Activated T-helper 9 cell treated with anti-CD3 and anti-CD28 coated beads, Interleukin-2, amount 50 U/mL, for 16 hours (primary cell): Measurements from ENCODE around the gene MAMLD1.

Experiments used
- DNase-seq: peaks from one replicate; pipeline ENCODE4 v3.0.0-alpha.2; 2020; ENCODE audit warnings: low read depth

The MAMLD1 gene

DNA sequence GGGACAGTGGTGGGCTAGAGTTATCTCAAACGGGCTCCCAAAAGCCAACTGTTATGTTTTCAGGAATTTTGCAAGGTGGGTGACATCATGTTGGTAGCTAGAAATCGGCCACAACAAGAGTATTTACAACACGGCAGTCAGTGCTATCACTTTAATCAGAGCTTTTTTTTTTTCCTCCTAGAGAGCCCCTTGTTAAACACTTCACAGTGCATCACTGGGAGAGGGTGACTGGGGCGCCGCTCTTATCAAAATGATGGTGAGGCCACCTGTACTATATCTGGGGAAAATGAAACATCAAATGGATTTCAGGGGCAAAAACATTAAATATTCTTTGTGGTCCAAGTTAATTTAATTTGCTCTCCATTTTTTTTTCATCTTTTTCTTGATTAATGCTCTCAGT is 44.9 kb downstream of the MAMLD1 start:
- DNase-seq, result no peak

DNA sequence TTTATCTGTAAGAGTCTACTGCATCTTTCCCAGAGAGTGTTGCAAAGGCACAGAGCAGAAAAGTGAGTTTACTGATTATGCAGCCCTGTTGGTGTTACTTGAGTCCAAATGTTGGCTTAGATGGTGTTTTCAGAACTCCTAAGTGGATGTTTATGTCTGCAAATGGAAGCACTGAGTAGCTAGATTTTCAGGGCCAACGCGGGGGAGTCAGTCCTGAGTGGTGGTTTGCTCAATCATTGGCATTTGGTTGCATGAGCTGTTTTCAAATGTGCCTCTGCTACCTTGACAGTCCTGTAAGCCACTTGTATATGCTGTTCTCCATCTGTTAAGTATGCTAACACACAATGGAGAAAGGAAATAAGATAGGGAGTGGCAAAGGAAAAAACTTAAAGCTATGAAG is 45.4 kb downstream of the MAMLD1 start:
- no peak for DNase-seq

GRCh38 chrX:150409486-150409885 is 46.4 kb downstream of the MAMLD1 start:
- no peak for DNase-seq

DNA sequence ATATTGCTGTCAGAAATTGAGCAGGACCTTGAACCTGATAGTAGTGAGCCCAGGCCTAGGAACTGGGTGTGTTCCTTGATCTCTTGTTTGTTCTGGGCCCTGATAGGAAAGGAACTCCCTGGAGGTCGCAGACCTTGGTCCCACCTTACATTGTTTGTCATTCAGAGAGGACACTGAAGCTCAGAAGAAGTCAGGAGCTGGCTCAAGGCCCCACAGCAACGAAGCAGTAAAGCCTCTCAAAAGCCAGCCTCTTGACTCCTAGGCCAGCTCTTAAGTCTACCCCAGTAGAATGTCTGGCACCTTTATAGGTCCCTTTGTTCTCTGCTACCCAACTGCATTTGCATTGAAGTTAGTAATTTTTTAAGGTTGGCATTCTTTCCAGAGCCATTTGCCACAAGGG is 46.8 kb downstream of the MAMLD1 start:
- no peak for DNase-seq

DNA sequence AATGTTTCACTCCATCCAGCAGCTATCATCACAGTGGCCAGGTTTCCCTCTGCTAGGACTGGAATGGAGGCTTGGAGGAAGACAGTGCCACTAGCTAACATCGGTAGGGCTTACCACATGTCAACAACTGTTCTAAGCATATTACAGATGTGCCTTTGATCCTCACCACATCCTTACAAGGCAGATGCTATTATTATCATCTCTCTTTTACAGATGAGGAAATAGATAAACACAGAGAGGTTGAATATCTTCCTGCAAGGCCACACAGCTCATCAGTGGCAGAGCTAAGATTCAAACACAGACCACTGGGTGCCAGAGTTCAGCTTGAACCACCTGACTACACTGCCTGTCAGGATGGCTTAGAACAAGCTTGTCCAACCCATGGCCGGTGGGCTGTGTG is 47.4 kb downstream of the MAMLD1 start:
- no peak for DNase-seq

- no peak for DNase-seq
These were observed 48.5 kb downstream of the MAMLD1 start for GRCh38 chrX:150411656-150412055.

DNA sequence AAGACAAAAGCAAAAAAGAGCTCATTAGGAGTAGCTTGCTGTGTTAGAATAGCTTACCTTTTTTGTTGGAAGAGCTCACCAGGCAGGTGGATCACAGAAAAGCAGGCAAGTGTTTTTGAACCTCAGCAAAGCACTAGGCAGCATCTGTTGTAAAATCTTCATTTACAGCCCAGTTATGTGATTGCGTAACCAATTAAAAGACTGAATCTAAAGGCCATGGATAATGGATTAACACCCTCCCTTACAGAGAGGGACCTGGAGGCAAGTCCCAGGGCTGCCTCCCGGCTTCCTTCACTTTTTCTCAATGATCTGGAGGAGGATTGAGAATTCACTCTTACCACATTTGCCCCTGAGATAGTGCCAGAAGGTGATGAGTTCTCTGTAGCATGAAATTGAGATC is 51.1 kb downstream of the MAMLD1 start:
- no peak for DNase-seq

DNA sequence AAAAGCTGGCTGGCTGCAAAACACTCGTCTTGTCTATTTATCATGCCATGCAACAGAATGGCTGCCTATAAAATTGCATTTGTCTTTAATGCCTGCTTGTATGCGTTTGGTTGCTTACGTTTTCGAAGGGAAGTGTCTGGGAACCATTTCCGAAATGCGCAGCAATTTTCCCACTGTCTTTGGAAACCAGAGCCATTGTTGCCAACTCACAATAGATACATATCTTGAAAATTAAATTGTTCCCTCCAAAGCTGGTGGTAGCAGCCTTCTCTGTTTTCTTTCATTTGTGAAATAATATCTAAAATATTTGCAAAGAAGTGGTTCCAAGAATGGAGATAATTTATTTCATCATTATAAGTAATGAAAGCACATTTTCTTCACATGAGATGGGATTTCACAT is 53.4 kb downstream of the MAMLD1 start:
- DNase-seq, result no peak

DNA sequence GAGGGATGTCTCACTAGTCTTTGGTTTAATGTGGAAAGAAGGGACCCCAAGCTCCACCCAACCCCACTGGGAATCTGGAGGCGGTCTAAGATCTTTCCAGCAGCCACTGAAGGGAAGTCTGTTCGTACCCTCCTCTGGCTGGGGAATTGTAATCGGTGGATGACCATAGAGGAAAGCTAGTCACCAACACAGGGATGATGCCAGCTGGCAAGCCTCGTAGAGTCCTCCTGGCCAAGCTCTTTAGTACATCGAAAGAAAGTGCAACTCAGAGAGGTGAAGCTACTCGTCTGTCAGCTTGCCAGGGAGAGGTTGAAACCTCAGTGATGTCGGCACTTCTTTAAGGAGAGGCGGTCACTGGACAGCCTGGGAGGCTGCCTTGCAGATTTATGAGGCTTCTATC is 58.7 kb downstream of the MAMLD1 start:
- no peak for DNase-seq

- no peak for DNase-seq
These were observed 66.5 kb downstream of the MAMLD1 start for GRCh38 chrX:150429594-150429993.

- DNase-seq, result no peak
These were observed 73.1 kb downstream of the MAMLD1 start for GRCh38 chrX:150436195-150436594.

- no peak for DNase-seq
These were observed 75.0 kb downstream of the MAMLD1 start for GRCh38 chrX:150438165-150438564.

GRCh38 chrX:150446151-150446550 is 83.0 kb downstream of the MAMLD1 start:
- no peak for DNase-seq

DNA sequence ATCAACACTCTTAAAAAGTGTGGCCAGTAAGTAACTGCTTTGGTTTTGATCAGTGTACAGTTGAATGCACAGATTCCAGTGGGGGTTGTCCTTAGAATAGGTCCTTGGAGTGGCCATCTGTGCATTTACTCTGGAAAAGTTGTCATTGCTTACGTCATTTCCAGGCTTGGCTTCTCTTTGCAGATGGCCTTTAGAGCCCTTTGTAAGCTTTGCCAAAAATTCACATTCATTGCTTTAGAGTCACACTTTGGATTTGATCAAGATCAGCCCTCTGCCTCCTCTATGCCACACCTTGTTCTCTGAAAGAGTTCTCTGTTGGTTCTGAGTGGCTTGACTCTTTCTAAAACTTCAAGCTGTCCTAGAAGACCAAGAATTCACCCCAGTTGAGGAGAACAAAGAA is 83.9 kb downstream of the MAMLD1 start:
- no peak for DNase-seq

GRCh38 chrX:150449313-150449712 is 86.2 kb downstream of the MAMLD1 start:
- no peak for DNase-seq

DNA sequence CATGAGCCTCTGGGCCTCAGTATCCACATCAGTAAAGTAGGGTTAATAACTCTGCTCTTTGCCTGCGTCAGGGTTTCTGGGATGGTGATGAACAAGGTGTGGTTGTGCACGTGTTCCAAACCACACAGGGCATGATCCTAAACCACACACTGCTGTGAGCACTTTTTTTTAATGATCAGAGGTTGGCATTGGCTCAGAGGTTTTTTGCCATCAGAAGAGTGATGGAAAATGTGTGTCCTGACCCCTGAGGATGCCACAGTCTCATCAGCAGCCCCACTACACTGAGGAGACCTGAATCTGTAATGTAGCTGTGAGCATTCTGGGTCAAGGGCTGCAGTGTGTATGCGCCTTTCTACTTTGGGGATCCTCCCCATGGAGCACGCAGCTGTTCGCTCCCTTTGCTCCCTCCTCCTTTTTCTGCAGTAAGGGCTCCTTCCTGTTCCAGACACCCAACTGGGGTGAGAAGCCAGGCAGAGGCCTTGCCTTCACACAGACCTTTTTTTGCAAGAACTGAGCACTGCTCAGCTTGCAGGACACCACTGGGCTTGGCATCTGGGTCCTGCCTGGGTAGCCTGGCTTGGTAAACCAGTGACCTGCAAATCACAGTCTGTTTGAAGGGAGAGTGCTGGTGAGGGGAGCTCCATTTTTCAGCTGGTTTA is 87.5 kb downstream of the MAMLD1 start:
- no peak for DNase-seq

DNA sequence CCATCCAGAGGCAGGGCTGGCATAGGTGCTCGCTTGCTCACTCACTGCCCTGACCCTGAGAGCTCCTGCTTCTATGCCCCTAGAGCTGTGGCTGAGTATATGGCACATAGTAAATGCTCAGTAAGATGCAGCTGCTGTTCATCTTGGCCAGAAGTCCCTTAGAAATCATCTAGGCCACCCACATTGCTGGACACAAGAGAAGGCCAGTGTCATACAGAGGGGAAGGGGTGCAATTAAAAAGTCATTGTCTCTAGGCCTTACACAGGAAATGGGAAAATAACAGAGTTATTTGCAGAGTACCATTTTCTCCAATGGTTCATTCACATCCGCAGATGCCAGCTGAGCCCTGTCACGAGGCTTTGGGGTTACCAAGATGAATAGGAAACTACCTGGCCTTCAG is 88.8 kb downstream of the MAMLD1 start:
- DNase-seq, result no peak

- no peak for DNase-seq
These were observed 91.0 kb downstream of the MAMLD1 start for GRCh38 chrX:150454083-150454482.

DNA sequence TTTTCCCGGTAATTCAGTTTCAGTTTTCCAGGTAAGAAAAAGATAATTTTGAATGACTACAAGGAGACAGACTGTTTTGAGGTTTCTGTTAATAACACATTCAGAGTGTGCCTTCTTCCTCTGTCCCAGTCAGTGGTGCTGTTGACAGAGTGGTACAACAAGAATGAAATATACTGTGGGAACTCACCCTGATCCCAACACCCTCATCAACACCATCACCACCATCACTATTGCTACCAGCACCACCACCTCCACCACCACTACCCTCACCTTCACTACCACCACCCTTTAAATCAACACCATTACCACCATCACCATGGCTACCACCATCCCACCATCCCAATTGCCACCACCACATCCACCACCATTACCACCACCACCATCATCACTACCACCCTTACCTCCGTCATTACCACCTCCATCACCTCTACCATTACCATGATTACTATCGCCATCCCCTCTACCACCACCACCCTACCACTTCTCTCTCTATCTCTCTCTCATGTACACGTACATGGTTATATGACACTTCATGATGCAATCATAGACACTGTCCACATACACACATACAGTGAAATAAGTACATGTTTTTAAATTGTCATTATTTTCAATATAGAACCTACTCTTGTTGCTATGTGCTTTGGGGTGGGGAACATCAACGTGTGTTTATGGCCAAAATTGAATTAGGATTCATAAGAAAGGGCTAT is 91.5 kb downstream of the MAMLD1 start:
- DNase-seq, result no peak

DNA sequence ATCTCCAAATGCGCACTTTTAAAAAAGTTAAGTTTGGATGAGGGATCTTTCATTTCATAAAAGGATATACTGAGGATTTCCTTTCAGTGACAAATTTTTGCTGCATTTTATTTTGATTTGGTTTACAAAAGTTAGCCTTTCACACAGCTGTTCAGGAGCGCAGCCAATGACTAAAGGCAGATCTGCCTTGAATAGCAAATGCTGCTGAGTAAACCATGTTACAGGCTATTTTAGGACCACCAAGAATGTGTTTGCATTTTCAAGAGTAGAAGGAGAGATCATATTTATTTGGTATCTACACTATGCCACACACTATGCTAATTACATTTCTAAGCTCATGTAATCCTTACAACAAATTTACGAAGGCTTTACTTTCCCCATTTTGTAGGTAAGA is 92.1 kb downstream of the MAMLD1 start:
- DNase-seq, result no peak

DNA sequence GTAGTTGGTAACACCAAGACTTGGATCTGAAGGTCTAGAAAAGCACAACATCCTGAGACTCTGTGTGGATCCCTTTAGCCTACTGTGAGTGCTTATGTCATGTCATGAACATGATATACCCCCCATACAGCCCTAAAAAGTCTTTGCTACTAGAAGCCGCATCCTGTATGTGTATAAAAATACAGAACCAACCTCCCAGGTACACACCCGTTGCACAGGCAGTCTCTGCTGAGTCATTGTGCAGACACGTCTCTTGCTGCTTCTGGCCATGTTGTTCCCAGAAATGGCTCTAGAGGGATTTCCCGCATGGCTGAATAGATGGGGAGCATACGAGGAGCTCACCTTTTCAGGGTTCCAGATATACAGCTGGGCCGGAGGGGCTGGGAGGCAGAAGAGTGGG is 93.3 kb downstream of the MAMLD1 start:
- no peak for DNase-seq

DNA sequence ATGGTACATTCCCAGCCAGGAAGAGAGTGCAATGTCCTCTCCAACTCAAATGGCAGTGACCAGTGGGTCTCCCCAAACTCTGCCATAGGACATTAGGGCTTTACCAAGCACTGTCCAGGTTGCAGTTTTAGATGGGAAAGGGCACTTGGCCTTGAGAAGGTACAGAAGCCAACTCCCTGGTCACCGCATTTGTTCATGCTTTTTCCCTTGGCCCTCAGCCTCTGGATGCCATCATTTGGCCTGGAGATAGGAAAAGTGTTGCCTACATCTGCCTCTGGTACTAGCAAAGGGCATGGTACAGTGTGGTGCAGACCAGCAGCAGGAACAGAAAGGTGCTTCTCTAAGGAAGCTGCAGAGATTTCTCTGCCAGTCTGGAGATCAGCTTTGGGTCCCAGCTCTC is 93.8 kb downstream of the MAMLD1 start:
- no peak for DNase-seq

DNA sequence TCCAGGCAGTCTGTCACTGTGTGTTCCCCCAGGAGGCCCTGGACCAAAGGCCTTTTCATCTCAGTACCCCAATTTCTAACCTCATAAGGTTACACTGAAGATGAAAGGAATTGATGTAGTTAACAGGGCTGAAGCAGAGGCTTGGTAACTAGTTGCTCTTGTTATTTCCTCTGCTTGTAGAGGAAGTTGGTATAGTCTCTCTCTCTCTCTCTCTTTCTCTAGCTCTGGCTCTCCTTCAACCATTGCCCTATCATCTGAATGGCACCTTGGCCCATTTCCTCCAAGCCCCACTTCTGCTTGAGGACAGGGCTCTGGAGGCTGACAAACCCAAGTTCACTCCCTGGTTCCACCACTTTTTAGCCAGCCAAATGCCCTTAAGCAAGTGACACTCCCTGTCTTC is 96.1 kb downstream of the MAMLD1 start:
- no peak for DNase-seq

DNA sequence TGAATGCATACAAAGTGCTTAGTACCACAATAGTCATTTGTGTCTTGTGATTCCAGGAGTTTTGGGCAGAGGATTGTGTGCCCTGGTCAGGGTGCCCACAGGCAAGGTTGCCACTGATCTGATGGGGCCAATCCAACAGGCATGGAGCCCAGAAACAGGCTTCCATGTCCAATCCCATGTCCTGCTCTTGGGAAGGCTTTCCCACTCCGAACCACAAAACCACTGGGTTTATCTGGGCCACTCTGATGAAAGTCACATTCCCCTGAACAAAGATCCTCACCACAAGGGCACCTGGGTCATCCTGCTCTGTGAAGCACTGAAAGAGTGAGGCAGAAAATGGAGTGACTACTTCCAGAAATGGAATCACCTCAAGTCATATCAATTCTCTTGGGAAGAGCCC is 96.9 kb downstream of the MAMLD1 start:
- no peak for DNase-seq
